GM12878 (cell line): ENCODE data around the gene ANO3. TPM values are rescaled to one million over a fixed set of nuclear protein-coding genes. Genes with fewer than 3 reads are reported as not detected.

Source experiments
- ATAC-seq: fragments of 200-7000 bp; cut with Tn5 transposase; 3 replicates; pipeline ENCODE4 v1.9.1; 2020; ENCODE audit warnings: mild to moderate bottlenecking, moderate library complexity
- BruUV-seq: library from RNA; stranded (reverse); fragments of 400-500 nt; replicated peaks from 2 replicates; lab custom pipeline; 2021; lab: Mats Ljungman, UMichigan
- CTCF ChIA-PET: fragments of 300-600 bp; sonication (Branson Sonifier 250); formaldehyde crosslinking; extraction: SDS; loops from one replicate; lab custom pipeline; 2021; ENCODE audit warnings: inconsistent platforms; lab: Yijun Ruan, JAX
- POLR2A ChIA-PET: fragments of 350-600 bp; formaldehyde crosslinking; extraction: SDS; loops from one replicate; lab custom pipeline; 2021; ENCODE audit warnings: inconsistent platforms; lab: Charles Lee
- RAD21 ChIA-PET: fragments of 300-600 bp; sonication (Branson Sonifier 250); formaldehyde crosslinking; loops from one replicate; lab custom pipeline; 2023; ENCODE audit warnings: antibody characterized with exemption; ENCODE audit not compliant: unreplicated experiment; lab: Charles Lee
- SMC1A ChIA-PET: fragments of 300-600 bp; sonication (Branson Sonifier 250); formaldehyde crosslinking; loops from one replicate; lab custom pipeline; 2023; ENCODE audit not compliant: unreplicated experiment, uncharacterized antibody; lab: Charles Lee
- DNase-seq: peaks from one replicate; pipeline ENCODE4 v3.0.0-alpha.2; 2011; ENCODE audit warnings: low read depth, low spot score
- FAIRE-seq: peaks from 3 replicates; lab custom pipeline; 2011; peaks lifted over from hg19 to GRCh38; lab: Jason Lieb, UNC
- H2AFZ ChIP-seq: 2 replicates; pipeline ENCODE4 v1.6.0; 2011; ENCODE audit warnings: low read depth, low read length, control low read depth; ENCODE audit not compliant: control insufficient read depth
- H3K27ac ChIP-seq: 2 replicates; pipeline ENCODE4 v1.5.1; 2011; ENCODE audit warnings: control low read depth; ENCODE audit not compliant: control insufficient read depth, insufficient read depth
- H3K27me3 ChIP-seq, 2 experiments: replicated peaks in 1 of 2; 2 replicates each; pipeline versions ENCODE4 v1.6.0 to v1.6.1; 2011; ENCODE audit warnings: low read length in 1 of 2; ENCODE audit not compliant: control insufficient read depth in 2 of 2, insufficient read depth in 2 of 2
- H3K36me3 ChIP-seq, 2 experiments: 2 replicates each; pipeline ENCODE4 v1.5.1; 2011; ENCODE audit warnings: low read length in 1 of 2; ENCODE audit not compliant: control insufficient read depth in 2 of 2, insufficient read depth in 2 of 2
- H3K4me1 ChIP-seq: 2 replicates; pipeline ENCODE4 v1.6.1; 2011; ENCODE audit warnings: mild to moderate bottlenecking, low read length, moderate library complexity, mixed read lengths; ENCODE audit not compliant: control insufficient read depth, insufficient read depth
- H3K4me2 ChIP-seq: 2 replicates; pipeline ENCODE4 v1.6.0; 2011; ENCODE audit warnings: control low read depth; ENCODE audit not compliant: control insufficient read depth, insufficient read depth
- H3K4me3 ChIP-seq: fragments of 200-600 bp; sonication (generic); 2 replicates; pipeline ENCODE4 v1.5.1; 2016
- H3K79me2 ChIP-seq: 2 replicates; pipeline ENCODE4 v1.6.0; 2011; ENCODE audit warnings: low read length; ENCODE audit not compliant: control insufficient read depth, insufficient read depth
- H3K9ac ChIP-seq: 2 replicates; pipeline ENCODE4 v1.8.0; 2011; ENCODE audit warnings: low read length, control low read depth, mixed read lengths; ENCODE audit not compliant: control insufficient read depth, insufficient read depth
- H3K9me3 ChIP-seq: replicated peaks from 3 replicates; pipeline ENCODE4 v1.5.1; 2011; ENCODE audit warnings: mild to moderate bottlenecking, low read length; ENCODE audit not compliant: control insufficient read depth, insufficient read depth
- H4K20me1 ChIP-seq: 2 replicates; pipeline ENCODE4 v1.6.0; 2011; ENCODE audit not compliant: control insufficient read depth, insufficient read depth
- GATAD2B ChIP-seq: fragments of 450-650 bp; conservative IDR thresholded peaks from 2 replicates; pipeline ENCODE4 v1.6.1; 2017; ENCODE audit warnings: low read depth, mild to moderate bottlenecking, moderate library complexity
- MYB ChIP-seq: fragments of 150-350 bp; IDR thresholded peaks from 2 replicates; pipeline ENCODE4 v1.6.1; 2014; ENCODE audit warnings: mild to moderate bottlenecking, low read depth, low read length, borderline replicate concordance
- SP1 ChIP-seq: IDR thresholded peaks from one replicate; pipeline ENCODE4 v1.6.1; 2011; ENCODE audit warnings: low read depth, low read length
- ZNF274 ChIP-seq: IDR thresholded peaks from one replicate; pipeline ENCODE4 v1.8.0; 2011; ENCODE audit not compliant: insufficient read length, insufficient read depth
- WGBS: methylation state at CpG from one replicate; pipeline ENCODE4 v1.1.6; 2016; ENCODE audit warnings: low lambda C conversion rate; ENCODE audit not compliant: insufficient replicate concordance, insufficient coverage; ENCODE audit errors: missing lambda C conversion rate; 5-methylcytosine and 5-hydroxymethylcytosine counted together
- in situ Hi-C: fragments of 300-500 bp; cut with MboI; formaldehyde crosslinking; loops from 9 replicates; pipeline ENCODE4 v1.14.3; 2018; ENCODE audit warnings: mixed read lengths
- intact Hi-C: fragments of 100-400 bp; cut with micrococcal nuclease; formaldehyde crosslinking; loops from one replicate; pipeline ENCODE4 v1.14.2; 2022; ENCODE audit not compliant: unreplicated experiment
- polyA plus RNA-seq, 11 experiments: library from polyadenylated mRNA; depleted of rRNA in 4 of 11; unstranded in 6 of 11; stranded (reverse) in 5 of 11; fragments of >200 nt; fragmentation: Nextera tagmentation in 4 of 11; fragmentation: Illumina TruSeq in 1 of 11; extraction: Ambion mirVana in 4 of 11; extraction: Trizol in 1 of 11; gene quantifications; 1 replicate in 1 of 11; 2 replicates in 10 of 11; pipeline versions ENCODE4 v1.2.1 to v1.2.3, GENCODE V29; 2011 to 2016; ENCODE audit warnings: inconsistent platforms in 2 of 11, missing spikeins in 2 of 11, low read depth in 1 of 11
- total RNA-seq, 4 experiments: library from RNA; depleted of rRNA in 3 of 4; stranded (reverse); fragments of >200 nt in 3 of 4; fragmentation: Illumina TruSeq in 1 of 4; extraction: Trizol in 1 of 4; gene quantifications; 2 replicates each; pipeline versions ENCODE4 v1.2.1 to v1.2.3, GENCODE V29; 2013 to 2021
- TF ChIP-seq, protein P1 (sequence below): fragments of 450-650 bp; IDR thresholded peaks from 2 replicates; pipeline ENCODE4 v1.6.1; 2016; ENCODE audit warnings: mild to moderate bottlenecking

Gene ANO3
- total and polyA plus RNA-seq, 10 of the 15 experiments (the other 5 are each of a cell fraction or from before 2014, with no cell fraction given) = 0.13 to 5.9 (median 0.44) TPM

DNA sequence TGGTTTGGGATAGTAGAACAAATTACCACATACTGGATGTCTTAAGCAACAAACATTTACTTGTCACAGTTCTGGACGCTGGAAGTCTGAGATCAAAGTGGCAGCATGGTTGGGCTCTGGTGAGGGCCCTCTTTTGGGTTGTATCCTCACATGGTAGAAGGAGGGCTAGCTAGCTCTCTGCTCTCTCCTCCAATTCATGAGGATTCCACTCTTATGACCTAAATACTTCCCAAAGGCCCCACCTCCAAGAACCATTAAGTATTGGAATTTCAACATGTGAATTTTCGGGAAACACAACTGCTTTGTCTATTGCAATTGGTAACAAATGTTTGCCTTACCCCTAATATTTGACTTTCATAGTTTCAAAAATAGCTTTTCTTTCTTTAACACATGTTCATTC lies 187.5 kb downstream of the ANO3 start:
- POLR2A ChIA-PET = no interaction called here
- TF ChIP-seq SP1 (no peak), GATAD2B (no peak), MYB (no peak), ZNF274 (no peak)
- TF ChIP-seq, protein P1, sequence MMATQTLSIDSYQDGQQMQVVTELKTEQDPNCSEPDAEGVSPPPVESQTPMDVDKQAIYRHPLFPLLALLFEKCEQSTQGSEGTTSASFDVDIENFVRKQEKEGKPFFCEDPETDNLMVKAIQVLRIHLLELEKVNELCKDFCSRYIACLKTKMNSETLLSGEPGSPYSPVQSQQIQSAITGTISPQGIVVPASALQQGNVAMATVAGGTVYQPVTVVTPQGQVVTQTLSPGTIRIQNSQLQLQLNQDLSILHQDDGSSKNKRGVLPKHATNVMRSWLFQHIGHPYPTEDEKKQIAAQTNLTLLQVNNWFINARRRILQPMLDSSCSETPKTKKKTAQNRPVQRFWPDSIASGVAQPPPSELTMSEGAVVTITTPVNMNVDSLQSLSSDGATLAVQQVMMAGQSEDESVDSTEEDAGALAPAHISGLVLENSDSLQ = no peak
- H3K79me2 ChIP-seq = no peaks in the 10 kb centered on the region
- no peaks in the 10 kb centered on the region for H3K27me3 ChIP-seq
- H3K4me1 ChIP-seq = no peaks in the 10 kb centered on the region
- FAIRE-seq = no peak
- intact Hi-C loops = no loop called here
- CTCF ChIA-PET = interaction anchor here (1.6 kb wide), 1 partner anchor 38 kb away, joined by 3 read pairs; no protein-coding TSS in a partner anchor
- in situ Hi-C loops = no loop called here
- no peak for ATAC-seq
- H3K4me3 ChIP-seq = no peak overlapping the region
- H2AFZ ChIP-seq = no peak overlapping the region
- SMC1A ChIA-PET = interaction anchor here (0.8 to 1.1 kb wide), 3 partner anchors 9 to 14 kb away, joined by 3 to 4 read pairs (median 3); no protein-coding TSS in a partner anchor
- H3K9me3 ChIP-seq = no peaks in the 10 kb centered on the region
- RAD21 ChIA-PET = no interaction called here
- 60% methylated on average over 2 of the region's 2 CpGs for WGBS
- DNase-seq = no peak
- H3K27ac ChIP-seq = no peak overlapping the region
- H3K36me3 ChIP-seq = no peaks in the 10 kb centered on the region
- no TSS peak for BruUV-seq
- H4K20me1 ChIP-seq = no peaks in the 10 kb centered on the region
- H3K9ac ChIP-seq = no peak overlapping the region
- H3K4me2 ChIP-seq = no peak overlapping the region
